CD4-positive, alpha-beta T cell treated with Interleukin-4 for 1 hour (primary cell): ENCODE data around the gene CYB5B.

Experiments used
- DNase-seq, 2 donors: peaks; one replicate each; pipeline ENCODE4 v3.0.0-alpha.2; 2020 to 2022

Gene CYB5B

GRCh38 chr16:69424053-69424934, at the start of gene CYB5B:
Gene CYB5B, plus strand, starts transcription at chr16:69424619. Its CDS starts 65 bp downstream, at chr16:69424684.
- DNase-seq, result peak; percentile 98

GRCh38 chr16:69376393-69377059, 47.9 kb upstream of the CYB5B start:
- no peak for DNase-seq

- no peak for DNase-seq
Measured at GRCh38 chr16:69378036-69378435, 46.4 kb upstream of the CYB5B start.

GRCh38 chr16:69378760-69379159, 45.7 kb upstream of the CYB5B start:
- no peak for DNase-seq

- DNase-seq, result no peak
Measured at GRCh38 chr16:69381231-69381630, 43.2 kb upstream of the CYB5B start.

GRCh38 chr16:69382421-69382820, 42.0 kb upstream of the CYB5B start:
- no peak for DNase-seq

- no peak for DNase-seq
Measured at GRCh38 chr16:69384974-69385373, 39.4 kb upstream of the CYB5B start.

- no peak for DNase-seq
Measured at GRCh38 chr16:69386596-69386995, 37.8 kb upstream of the CYB5B start.

GRCh38 chr16:69393898-69394849, 30.2 kb upstream of the CYB5B start:
- DNase-seq, result no peak

GRCh38 chr16:69395859-69396186, 28.6 kb upstream of the CYB5B start:
- DNase-seq, result no peak

- peak; percentile 72 to 80 for DNase-seq
Measured at GRCh38 chr16:69396187-69397061, 28.0 kb upstream of the CYB5B start.

GRCh38 chr16:69397821-69398521, 26.4 kb upstream of the CYB5B start:
- DNase-seq, result no peak

GRCh38 chr16:69399361-69399760, 25.1 kb upstream of the CYB5B start:
- no peak for DNase-seq

GRCh38 chr16:69402439-69402838, 22.0 kb upstream of the CYB5B start:
- DNase-seq, result no peak

- no peak for DNase-seq
Measured at GRCh38 chr16:69404275-69404805, 20.1 kb upstream of the CYB5B start.

GRCh38 chr16:69405326-69405725, 19.1 kb upstream of the CYB5B start:
- no peak for DNase-seq

- no peak for DNase-seq
Measured at GRCh38 chr16:69405757-69406156, 18.7 kb upstream of the CYB5B start.

- no peak for DNase-seq
Measured at GRCh38 chr16:69406780-69407331, 17.6 kb upstream of the CYB5B start.

GRCh38 chr16:69407702-69408323, 16.6 kb upstream of the CYB5B start:
- no peak for DNase-seq

- DNase-seq, result no peak
Measured at GRCh38 chr16:69408475-69408874, 15.9 kb upstream of the CYB5B start.
